Stromal cell of bone marrow (primary cell): ENCODE results near the gene NOMO2.
A peak's percentile ranks its signal among the peaks of the same experiment; 100 is the strongest.
"Not testable (repeated sequence)": the region's sequence is repeated elsewhere in the genome, so short reads cannot be mapped to it uniquely, and the experiment has no call there.

Source experiments
- DNase-seq: peaks from one replicate; pipeline ENCODE4 v3.0.0-alpha.2; 2012; ENCODE audit warnings: low read depth

Gene NOMO2

DNA sequence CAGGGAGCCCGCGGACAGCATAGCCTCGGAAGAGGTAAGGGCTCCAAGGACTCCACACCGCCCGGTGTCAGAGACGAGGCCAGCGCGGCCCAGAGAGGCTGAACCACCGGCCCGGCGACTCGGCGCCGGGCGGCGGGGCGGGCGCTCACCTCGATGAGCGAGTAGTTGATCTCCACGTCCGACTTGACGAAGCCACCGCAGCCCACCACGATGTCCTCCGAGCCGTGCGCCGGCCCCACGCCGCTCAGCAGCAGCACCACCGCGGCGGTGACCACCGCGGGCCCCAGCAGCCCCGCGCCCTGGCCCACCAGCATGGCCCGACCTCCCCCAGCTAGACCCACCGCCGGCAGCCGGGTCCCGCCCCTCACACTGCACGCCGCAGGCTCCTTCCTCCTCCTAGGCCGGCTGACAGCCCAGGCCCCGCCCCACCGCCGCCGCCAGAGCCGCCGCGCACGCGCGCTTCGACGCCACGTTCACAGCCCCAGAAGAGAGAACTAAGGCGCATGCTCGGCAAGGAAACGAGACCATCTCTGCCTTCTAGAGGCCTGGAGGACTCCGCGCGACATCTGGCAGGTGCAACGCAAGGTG is at the start of gene NOMO2:
TSS of gene NOMO2 (minus strand) at position 371 of the 588 bp plus-strand sequence. CDS start at position 314, 57 bp downstream.
- not testable (repeated sequence) for DNase-seq

GRCh38 chr16:18610147-18610803 is 48.4 kb upstream of the NOMO2 start:
- not testable (repeated sequence) for DNase-seq

GRCh38 chr16:18608271-18608670 is 46.4 kb upstream of the NOMO2 start:
- not testable (repeated sequence) for DNase-seq

GRCh38 chr16:18603572-18604246 is 41.8 kb upstream of the NOMO2 start:
- DNase-seq: not testable (repeated sequence)

- DNase-seq: not testable (repeated sequence)
These were observed 36.7 kb upstream of the NOMO2 start for GRCh38 chr16:18598582-18598981.

DNA sequence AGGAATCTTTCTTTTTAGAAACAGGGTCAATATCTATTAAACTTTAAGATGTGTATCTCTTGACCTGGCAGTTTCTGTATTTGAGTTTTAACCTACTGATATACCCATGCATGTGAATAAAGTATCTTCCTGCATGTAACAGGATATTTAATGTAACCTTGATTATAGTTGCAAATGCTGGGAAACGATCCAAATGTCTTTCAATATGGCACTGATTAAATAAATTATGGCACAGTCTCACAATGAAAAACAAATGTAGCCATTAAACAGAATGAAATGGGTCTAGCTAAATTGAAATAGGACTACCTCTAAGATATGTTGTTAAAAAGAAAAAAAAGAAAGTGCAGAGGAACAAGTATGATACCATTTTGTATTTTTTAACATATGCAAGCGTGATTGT is 35.8 kb upstream of the NOMO2 start:
- not testable (repeated sequence) for DNase-seq

GRCh38 chr16:18597319-18597718 is 35.4 kb upstream of the NOMO2 start:
- DNase-seq: not testable (repeated sequence)

DNA sequence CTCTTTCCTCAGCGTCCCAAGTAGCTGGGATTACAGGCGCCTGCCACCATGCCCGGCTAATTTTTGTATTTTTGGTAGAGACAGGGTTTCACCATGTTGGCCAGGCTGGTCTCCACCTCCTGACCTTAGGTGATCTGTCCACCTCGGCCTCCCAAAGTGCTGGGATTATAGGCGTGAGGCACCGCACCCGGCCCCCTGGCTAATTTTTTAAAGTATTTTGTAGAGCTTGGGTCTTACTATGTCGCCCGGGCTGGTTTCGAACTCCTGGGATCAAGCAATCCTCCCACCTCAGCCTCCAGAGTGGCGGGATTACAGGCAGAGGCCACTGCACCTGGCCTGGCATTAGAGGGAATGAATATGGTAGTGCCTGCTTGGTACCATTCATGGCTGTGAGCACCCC is 33.9 kb upstream of the NOMO2 start:
- DNase-seq: not testable (repeated sequence)

DNA sequence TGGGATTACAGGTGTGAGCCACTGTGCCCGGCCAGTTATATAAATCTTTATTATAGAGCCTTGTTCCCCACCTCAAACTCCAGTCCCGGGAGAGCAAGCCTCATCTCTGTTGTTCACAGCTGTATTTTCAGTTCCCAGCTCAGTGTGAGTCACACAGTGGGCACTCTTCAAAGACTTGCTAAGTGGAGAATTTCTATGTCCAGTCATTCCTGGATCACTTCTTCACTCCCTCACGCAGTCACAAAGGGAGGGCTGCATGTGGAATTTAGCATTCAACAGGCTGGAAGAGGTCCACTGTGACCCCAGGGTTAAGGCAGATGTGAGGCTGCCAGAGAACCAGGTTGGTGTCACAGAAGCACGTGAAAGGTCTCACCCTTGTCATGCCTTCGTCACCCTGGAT is 33.0 kb upstream of the NOMO2 start:
- peak; percentile 43 for DNase-seq

GRCh38 chr16:18593904-18594303 is 32.0 kb upstream of the NOMO2 start:
- not testable (repeated sequence) for DNase-seq

GRCh38 chr16:18592982-18593381 is 31.1 kb upstream of the NOMO2 start:
- not testable (repeated sequence) for DNase-seq

- peak; percentile 6 for DNase-seq
These were observed 30.0 kb upstream of the NOMO2 start for GRCh38 chr16:18591908-18592307.

- DNase-seq: not testable (repeated sequence)
These were observed 29.5 kb upstream of the NOMO2 start for GRCh38 chr16:18591441-18591840.

DNA sequence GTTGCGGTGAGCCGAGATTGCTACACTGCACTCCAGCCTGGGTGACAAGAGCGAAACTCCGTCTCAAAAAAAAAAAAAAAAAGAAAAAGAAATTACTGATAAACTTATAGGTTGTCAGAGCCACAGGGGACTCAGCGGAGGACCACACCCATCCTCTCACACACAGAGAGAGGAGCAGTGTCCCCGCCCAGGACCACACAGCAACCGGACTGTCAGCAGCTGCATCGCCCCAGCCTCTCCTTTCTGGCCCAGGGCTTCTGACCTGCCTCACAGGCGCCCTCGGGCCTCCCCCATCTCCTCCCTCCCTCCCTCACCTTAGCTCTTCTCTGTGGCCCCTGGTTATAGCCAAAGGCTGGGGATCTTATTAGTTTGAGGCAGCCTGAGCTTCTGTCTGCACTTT is 27.9 kb upstream of the NOMO2 start:
- DNase-seq: not testable (repeated sequence)

- DNase-seq: not testable (repeated sequence)
These were observed 25.0 kb upstream of the NOMO2 start for GRCh38 chr16:18586560-18587540.

DNA sequence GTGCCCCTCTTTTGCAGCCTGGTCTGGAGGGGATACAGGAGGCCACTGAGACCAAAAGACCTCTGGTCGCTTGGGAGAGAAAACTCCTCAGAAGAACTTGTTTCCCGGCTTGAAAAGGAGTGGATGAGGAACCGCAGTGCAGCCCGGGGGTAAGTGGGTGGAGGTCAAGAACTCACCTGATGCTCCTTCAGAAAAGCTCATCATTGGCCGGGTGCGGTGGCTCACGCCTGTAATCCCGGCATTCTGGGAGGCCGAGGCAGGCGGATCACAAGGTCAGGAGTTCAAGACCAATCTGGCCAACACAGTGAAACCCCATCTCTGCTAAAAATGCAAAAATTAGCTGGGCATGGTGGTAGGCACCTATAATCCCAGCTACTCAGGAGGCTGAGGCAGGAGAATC is 23.9 kb upstream of the NOMO2 start:
- DNase-seq: not testable (repeated sequence)

DNA sequence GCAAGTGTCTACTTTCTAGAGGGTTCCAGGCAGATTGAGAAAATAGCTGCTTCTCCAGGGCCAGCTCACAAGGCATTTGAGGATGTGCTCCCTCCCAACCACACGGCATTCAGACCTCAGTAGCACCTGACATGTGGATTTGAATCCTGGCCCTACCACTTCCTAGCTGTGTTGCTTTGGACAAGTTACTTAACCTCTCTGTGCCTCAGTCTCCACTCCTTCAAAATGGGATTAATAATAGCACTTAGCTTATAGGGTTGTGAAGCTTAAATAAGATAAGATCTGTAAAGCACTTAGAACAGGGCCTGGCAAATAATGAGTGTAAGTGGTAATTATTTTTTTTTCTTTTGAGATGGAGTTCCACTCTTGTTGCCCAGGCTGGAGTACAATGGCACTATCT is 21.0 kb upstream of the NOMO2 start:
- DNase-seq: no peak

DNA sequence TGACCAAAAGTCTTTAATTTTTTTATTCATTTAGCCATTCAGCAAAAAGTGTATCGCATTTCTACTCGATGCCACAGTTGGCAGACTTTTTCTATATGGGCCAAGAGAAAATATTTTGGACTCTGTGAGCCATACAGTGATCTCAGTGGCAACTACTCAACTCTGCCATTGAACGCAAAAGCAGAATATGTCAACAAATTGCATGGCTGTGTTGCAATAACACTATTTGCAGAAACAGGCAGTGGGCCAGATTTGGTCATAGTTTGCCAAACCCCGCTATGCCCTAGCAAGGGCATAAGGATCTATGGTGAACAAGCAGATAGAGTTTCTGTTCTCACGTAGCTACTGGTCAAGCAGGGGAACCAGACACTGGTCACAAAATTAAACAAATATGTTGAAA is 18.5 kb upstream of the NOMO2 start:
- DNase-seq: not testable (repeated sequence)

GRCh38 chr16:18579261-18579660 is 17.4 kb upstream of the NOMO2 start:
- not testable (repeated sequence) for DNase-seq

DNA sequence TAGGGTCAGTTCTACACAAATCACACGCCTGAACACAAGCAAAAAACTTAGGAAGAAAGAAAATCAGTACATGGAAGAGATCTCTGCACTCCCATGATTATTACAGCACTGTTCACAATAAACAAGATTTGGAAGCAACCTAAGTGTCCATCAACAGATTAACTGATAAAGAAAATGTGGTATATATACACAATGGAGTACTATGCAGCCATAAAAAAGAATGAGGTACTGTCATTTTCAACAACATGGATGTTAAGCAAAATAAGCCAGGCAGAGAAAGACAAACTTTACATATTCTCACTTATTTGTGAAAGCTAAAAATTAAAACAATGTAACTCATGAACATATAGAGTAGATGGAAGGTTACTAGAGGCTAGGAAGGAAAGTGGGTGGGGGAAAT is 16.0 kb upstream of the NOMO2 start:
- not testable (repeated sequence) for DNase-seq

GRCh38 chr16:18575945-18576344 is 14.0 kb upstream of the NOMO2 start:
- not testable (repeated sequence) for DNase-seq
